Left renal cortex interstitium (tissue), 4 donors: ENCODE measurements around the gene CKS1B. TPM values are rescaled to one million over a fixed set of nuclear protein-coding genes. Genes with fewer than 3 reads are reported as not detected.

Experiments used
- DNase-seq, 4 donors: peaks; one replicate each; pipeline ENCODE4 v3.0.0-alpha.2; 2013; ENCODE audit warnings: low read depth in 4 of 4, low spot score in 2 of 4, missing footprints in 1 of 4
- polyA plus RNA-seq, 4 donors: library from polyadenylated mRNA; unstranded; fragments of 120-200 nt; gene quantifications; one replicate each; pipeline ENCODE4 v1.2.1, GENCODE V29; 2013; ENCODE audit not compliant: insufficient read length in 4 of 4

Gene CKS1B
- 10 to 100 TPM; 82.3 to 99.0 (median 91.8) TPM for polyA plus RNA-seq

- DNase-seq: peak; percentile 97 to 100 (median 100)
These were observed at the start of gene CKS1B for GRCh38 chr1:154974102-154974807. Gene CKS1B, plus strand, starts transcription at chr1:154974681. Its CDS starts 65 bp downstream, at chr1:154974746.

DNA sequence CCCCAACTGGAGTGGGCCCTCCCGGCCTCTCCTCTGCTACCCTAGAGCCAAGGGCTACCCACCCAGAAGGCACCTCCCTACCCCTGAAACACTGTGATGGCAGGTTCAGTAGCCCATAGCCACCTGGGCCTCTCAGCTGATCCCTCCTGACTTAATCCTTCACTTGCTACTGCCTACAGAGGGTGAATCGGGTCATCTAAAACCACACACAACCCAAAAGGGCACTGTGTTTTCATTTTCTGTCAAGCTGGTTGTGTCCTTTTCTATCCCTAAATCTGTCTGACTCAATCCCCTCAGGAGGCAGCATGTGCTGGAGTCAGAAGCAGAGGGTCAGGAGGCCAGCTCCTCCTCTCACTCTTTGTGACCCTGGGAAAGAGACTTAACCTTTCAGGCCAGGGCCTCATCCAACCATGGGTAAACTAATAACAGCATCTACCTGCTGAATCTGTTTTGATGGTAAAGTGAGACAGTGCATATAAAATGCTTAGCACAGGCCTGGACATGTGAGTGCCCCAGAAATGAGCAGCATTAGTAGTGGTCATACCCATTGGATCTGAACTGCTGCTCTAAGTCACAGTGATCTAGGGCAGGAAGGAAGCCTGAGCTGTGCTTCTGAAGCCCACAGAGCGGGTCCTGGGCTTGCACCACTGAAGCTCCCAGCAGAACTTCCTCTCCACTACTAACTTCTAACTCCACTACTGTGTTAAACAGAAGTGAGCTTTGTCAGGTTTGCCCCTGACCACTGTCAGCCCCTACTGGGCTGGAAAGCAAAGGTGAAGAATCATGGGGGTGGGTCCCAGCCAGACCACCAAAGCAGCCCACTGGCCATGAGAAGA is 48.9 kb upstream of the CKS1B start:
- DNase-seq: no peak

DNA sequence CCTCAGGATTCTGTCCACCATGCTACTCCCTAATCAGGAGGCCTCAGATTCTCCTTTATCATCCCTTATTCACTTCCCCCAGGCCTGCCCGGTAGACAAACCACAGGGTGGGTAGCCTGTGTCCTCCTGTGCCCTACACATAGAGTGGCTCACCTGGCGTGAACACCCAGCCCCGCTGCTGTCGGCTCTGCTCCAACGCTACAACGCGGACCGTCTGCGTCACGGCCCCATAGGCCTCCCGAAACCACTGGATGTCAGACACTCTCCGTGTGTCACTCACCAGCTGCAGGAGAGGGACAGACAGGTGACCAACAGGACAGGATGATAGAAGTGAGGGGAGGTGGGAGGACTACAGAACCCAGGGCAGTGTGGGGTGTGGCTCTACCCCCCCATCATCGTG is 48.3 kb upstream of the CKS1B start:
- no peak for DNase-seq

- no peak for DNase-seq
These were observed 42.5 kb upstream of the CKS1B start for GRCh38 chr1:154931940-154932487.

GRCh38 chr1:154934358-154934948 is 40.0 kb upstream of the CKS1B start:
- DNase-seq: no peak

DNA sequence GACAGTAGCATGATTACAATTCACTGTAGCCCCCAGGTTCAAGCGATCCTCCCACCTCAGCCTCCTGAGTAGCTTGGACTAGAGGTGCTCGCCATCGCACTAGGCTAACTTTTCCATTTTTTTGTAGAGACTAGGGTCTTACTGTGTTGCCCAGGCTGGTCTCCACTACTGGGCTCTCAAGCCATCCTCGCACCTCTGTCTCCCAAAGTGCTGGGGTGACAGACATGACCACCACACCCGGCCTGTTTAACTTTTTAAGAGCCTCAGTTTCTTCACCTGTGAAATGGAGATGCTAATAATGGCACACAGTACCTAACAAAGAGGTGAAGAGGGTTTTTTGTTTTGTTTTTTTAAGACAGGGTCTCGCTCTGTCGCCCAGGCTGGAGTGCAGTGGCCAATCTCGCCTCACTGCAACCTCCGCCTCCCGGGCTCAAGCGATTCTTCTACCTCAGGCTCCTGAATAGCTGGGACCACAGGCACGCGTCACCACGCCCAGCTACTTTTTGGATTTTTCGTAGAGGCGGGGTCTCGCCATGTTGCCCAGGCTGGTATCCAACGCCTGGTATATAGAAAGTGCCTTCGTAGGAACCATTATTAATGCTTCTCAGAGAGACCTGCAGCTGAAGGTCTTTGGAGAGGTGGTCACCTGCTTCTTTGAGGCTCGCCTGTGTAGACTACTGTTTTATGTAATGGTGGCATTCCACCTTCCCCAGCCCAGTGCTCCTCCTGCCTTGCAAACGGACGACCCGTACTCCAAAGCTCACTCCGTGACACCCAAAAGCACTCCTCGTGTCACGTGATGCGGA is 38.5 kb upstream of the CKS1B start:
- DNase-seq: no peak

- DNase-seq: peak; percentile 96 to 99 (median 97)
These were observed 37.9 kb upstream of the CKS1B start, which contains the start of gene PMVK for GRCh38 chr1:154936555-154937084. Gene PMVK, minus strand, starts transcription at chr1:154936719. Its CDS starts 34 bp downstream, at chr1:154936685.

- peak; percentile 90 to 99 (median 94) for DNase-seq
These were observed 37.1 kb upstream of the CKS1B start for GRCh38 chr1:154937085-154937987.

DNA sequence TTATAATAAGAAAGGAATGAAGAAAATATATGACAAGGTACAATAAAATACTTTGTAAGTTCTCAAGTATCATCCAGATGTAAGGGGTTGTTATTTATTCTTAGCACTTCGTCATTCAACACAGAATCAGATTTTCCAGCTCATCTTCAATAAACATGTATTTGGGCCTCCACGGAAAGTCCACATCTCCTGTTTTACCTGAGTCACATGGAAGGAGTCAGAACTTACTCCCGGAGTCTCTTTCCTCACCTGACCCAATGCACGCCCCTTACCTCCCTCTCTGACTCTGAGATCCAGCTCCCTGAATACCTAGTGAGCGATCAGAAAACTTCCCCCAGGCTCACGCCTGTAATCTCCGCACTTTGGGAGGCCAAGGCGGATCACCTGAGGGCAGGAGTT is 36.5 kb upstream of the CKS1B start:
- no peak for DNase-seq

GRCh38 chr1:154938604-154939399 is 35.7 kb upstream of the CKS1B start:
- no peak for DNase-seq

DNA sequence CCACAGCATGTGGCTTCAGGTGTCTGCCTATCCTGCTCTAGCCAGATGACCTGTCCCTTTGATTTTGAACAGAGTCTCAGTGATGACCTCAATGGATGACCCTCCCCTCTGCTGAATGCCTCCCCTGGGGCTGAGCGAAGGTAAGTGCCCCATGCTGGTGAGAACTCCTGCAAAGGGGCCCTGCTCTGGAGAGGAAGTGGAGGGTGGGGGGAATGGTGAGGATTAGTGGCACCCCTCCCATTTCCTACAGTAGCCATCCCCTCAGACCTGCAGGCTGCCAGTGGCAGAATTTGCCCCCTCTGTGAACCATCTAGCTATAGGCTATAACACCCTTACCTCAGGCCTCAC is 34.3 kb upstream of the CKS1B start:
- no peak for DNase-seq

GRCh38 chr1:154940651-154941194 is 33.8 kb upstream of the CKS1B start:
- DNase-seq: no peak

DNA sequence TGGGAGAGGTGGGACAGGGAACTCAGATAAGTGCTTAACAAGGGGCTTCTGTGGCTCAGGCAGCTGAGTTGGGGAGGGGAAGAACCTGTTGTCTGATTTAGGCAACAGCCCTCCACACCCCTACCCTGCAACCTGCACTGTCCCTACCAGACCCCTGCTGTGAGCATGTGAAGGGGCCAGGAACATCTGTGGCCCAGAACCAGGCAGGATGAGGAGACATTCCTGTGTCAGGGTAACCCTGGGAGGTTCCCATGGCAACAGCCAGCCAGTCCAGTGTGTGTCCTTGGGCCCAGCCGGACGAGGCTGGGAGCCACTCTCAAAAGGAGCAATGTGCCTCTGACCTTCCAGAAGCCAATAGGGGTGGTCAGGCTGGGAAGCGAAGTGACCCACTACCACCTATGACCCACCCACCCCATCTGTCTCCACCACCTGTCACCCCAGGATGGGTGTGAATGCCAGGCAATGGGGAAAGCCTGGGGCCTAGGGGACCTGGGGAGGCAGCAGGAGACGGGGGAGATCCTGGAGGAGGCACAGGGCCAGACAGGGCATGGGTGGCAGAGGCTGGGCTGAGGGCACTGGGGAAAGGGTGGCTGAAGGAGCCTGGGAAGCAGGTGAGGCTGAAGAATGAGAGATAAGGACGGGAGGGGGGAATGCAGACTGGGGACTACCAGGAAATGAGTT is 33.0 kb upstream of the CKS1B start:
- no peak for DNase-seq

DNA sequence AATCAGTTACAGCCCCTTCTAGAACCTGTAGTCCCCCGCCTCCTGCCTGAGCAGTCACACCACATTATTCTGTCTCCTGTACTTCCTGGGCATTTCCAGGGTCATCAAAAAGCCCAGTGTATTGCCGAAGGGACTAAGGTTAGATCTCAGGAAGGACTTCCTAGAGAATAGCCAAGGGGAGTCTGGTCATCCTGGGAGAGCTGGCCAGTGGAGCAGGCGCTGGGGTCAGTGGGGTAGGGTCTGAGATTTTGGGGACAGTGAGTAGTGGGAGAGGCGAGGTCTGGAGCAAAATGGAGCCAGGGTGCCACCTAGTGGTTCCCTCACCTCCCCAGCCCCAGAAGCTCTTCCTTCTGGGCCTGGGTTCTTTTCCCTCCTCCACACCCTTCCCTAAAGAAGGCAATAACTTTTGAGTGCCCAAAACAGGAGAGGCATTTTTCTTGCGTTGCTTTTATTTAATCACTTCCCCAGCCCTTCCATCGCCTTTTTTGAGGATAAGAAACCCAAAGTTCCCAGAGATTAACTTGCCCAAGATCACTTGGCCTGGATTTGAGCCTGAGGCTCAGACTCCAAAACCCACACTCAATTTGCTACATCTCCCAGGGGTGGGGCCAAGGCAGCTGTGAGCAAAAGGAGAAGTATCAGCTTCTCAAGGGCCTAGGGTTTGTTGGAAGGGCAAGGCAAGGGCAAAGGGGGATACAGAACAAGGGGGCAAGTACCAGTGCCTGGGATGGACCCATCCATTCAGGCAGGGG is 30.7 kb upstream of the CKS1B start:
- no peak for DNase-seq

GRCh38 chr1:154944401-154945159 is 29.9 kb upstream of the CKS1B start:
- no peak for DNase-seq
